ENCODE measurements around the gene WHRN.

WHRN gene

GRCh38 chr9:114355821-114356220 lies 149.5 kb downstream of the WHRN start:
- H3F3A ChIP-seq (ENCODE audit: insufficient read depth) = no peaks in the 10 kb centered on the region
- H3K36me3 ChIP-seq (ENCODE audit: low read length) = peaks cover 36% of the 10 kb centered on the region
- H3K27me3 ChIP-seq (ENCODE audit: low read length) = no peaks in the 10 kb centered on the region
- H3K4me2 ChIP-seq (ENCODE audit: low read depth, low read length, poor library complexity, severe bottlenecking) = no peak overlapping the region
- H3K9me2 ChIP-seq (replicated peaks; ENCODE audit: insufficient read depth, low read length) = no peaks in the 10 kb centered on the region
- no peaks in the 10 kb centered on the region for H4K20me1 ChIP-seq (ENCODE audit: low read depth, low read length)
- H3K9me3 ChIP-seq (ENCODE audit: insufficient read depth, low read length) = no peaks in the 10 kb centered on the region
- no peak overlapping the region for H3K4me3 ChIP-seq (ENCODE audit: insufficient read depth, low read length, poor library complexity, severe bottlenecking)
- TF ChIP-seq CTCF (IDR thresholded peaks at IDR 0.05; ENCODE audit: insufficient read depth, low read length, poor library complexity, severe bottlenecking) (no peak), EZH2phosphoT487 (conservative IDR thresholded peaks at IDR 0.05; ENCODE audit: low read length) (no peak)
- no peak overlapping the region for H2AFZ ChIP-seq (ENCODE audit: low read depth, low read length, severe bottlenecking)
- no peak overlapping the region for H3K27ac ChIP-seq (ENCODE audit: low read depth, low read length)
- H3K79me2 ChIP-seq (ENCODE audit: insufficient read depth, low read length) = no peaks in the 10 kb centered on the region
- H3K9ac ChIP-seq (ENCODE audit: low read length) = no peak overlapping the region
